Pancreas (tissue), 10 donors: ENCODE results near the gene DNTT. TPM values are rescaled to one million over a fixed set of nuclear protein-coding genes. Genes with fewer than 3 reads are reported as not detected.

Experiments
- ATAC-seq, 4 donors: fragments of 200-7000 bp; cut with Tn5 transposase; one replicate each; pipeline versions ENCODE4 v1.8.0 to v1.9.1; 2020; ENCODE audit warnings: mild to moderate bottlenecking in 4 of 4, moderate library complexity in 4 of 4
- DNase-seq, 6 donors: peaks; one replicate each; pipeline ENCODE4 v3.0.0-alpha.2; 2020
- FAIRE-seq: peaks from 2 replicates; lab custom pipeline; 2012; peaks lifted over from hg19 to GRCh38; lab: Jason Lieb, UNC
- H3K27ac ChIP-seq, 4 donors: fragments of 200-600 bp; sonication (generic); 1 replicate in 3 of 4; 2 replicates in 1 of 4; pipeline versions ENCODE4 v1.5.0 to v1.8.0; 2020
- H3K27me3 ChIP-seq, 4 donors: fragments of 200-600 bp; one replicate each; pipeline ENCODE4 v1.8.0; 2021
- H3K36me3 ChIP-seq, 3 donors: fragments of 200-600 bp; sonication (generic) in 1 of 3; one replicate each; pipeline versions ENCODE4 v1.5.0 to v1.8.0; 2020 to 2021
- H3K4me1 ChIP-seq, 3 donors: fragments of 200-600 bp; one replicate each; pipeline ENCODE4 v1.8.0; 2021
- H3K4me3 ChIP-seq, 4 donors: fragments of 200-600 bp; sonication (generic) in 2 of 4; one replicate each; pipeline versions ENCODE4 v1.5.0 to v1.8.0; 2020 to 2021
- H3K9me3 ChIP-seq, 4 donors: fragments of 200-600 bp; one replicate each; pipeline ENCODE4 v1.8.0; 2021
- CTCF ChIP-seq, 4 donors: fragments of 200-600 bp; sonication (generic) in 3 of 4; IDR thresholded peaks; one replicate each; pipeline versions ENCODE4 v1.5.0 to v1.8.0; 2021; ENCODE audit warnings: antibody characterized with exemption in 4 of 4
- WGBS, 2 donors: extraction: QIAGEN DNeasy Blood & Tissue Kit; methylation state at CpG; one replicate each; pipeline ENCODE4 v1.1.7; 2013; 5-methylcytosine and 5-hydroxymethylcytosine counted together
- intact Hi-C, 3 donors: fragments of 100-400 bp; cut with DNase I; formaldehyde crosslinking; loops; one replicate each; pipeline versions ENCODE4 v1.11.1 to v1.14.2; 2022
- polyA plus RNA-seq, 2 donors: library from polyadenylated mRNA; stranded (reverse); fragments of 200-250 nt; gene quantifications; one replicate each; pipeline ENCODE4 v1.2.3, GENCODE V29; 2013
- total RNA-seq, 6 donors: library from RNA; stranded (reverse); fragmentation: NEBNext Ultra II Directional in 4 of 6; extraction: Animal tissue kit (Norgen Biotek cat#: 25700) in 4 of 6; gene quantifications; one replicate each; pipeline versions ENCODE4 v1.2.1 to v1.2.4, GENCODE V29; 2021 to 2023
- donor health status: healthy with polysubstance abuse.
- donor health status: DM: no; HTN: no; CAD: no; lungs with moderate emphysema.
- donor health status: DM: no; HTN: no; CAD: no.
- donor health status: control.
- donor health status: control.
- donor health status: Bipolar disorder and iron deficiency.
- donor health status: DM: yes; HTN: yes; CAD: no.
- donor health status: DM: no; HTN: no; CAD: no.
- donor health status: DM: no; HTN: no; CAD: no.
- donor health status: DM: yes; HTN: yes; CAD: no.

Gene DNTT
- total and polyA plus RNA-seq, 8 donors = 0.12 TPM; not detected in 7

- WGBS, 2 donors = 24 to 26% methylated on average over 8 to 9 of the region's 9 CpGs
- H3K4me3 ChIP-seq = peak overlapping the region in 2 of 4 donors; percentile 37 to 53
These were observed 70.4 kb downstream of the DNTT start for GRCh38 chr10:96374639-96374984.

GRCh38 chr10:96374985-96375830 is 71.0 kb downstream of the DNTT start:
- Histone ChIP-seq H3K27ac (no peak overlapping the region), H3K4me3 (peak overlapping the region in 3 of 4 donors; percentile 22 to 53 (median 37)), H3K4me1 (no peaks in the 10 kb centered on the region), H3K9me3 (no peaks in the 10 kb centered on the region), H3K36me3 (no peaks in the 10 kb centered on the region), H3K27me3 (no peaks in the 10 kb centered on the region)
- WGBS, 2 donors = 6 to 7% methylated on average over 36 of the region's 36 CpGs
- ATAC-seq (peak; percentile 89 to 98 (median 97)), FAIRE-seq (peak; percentile 60), DNase-seq (peak; percentile 79 to 93 (median 90))
- peak; percentile 90 to 97 (median 97) for TF ChIP-seq CTCF (IDR thresholded peaks at IDR 0.05)
- intact Hi-C loops = no loop called here

More at GRCh38 chr10:96374639-96374984, 70.4 kb downstream of the DNTT start:
- H3K36me3 ChIP-seq = no peaks in the 10 kb centered on the region
- FAIRE-seq (no peak), ATAC-seq (peak in 1 of 4 donors; percentile 9), DNase-seq (no peak)
- H3K27ac ChIP-seq = no peak overlapping the region
- H3K4me1 ChIP-seq = no peaks in the 10 kb centered on the region
- intact Hi-C loops = no loop called here
- H3K9me3 ChIP-seq = no peaks in the 10 kb centered on the region
- no peak for TF ChIP-seq CTCF (IDR thresholded peaks at IDR 0.05)
- H3K27me3 ChIP-seq = no peaks in the 10 kb centered on the region

- Histone ChIP-seq H3K27me3 (no peaks in the 10 kb centered on the region), H3K9me3 (no peaks in the 10 kb centered on the region), H3K4me1 (no peaks in the 10 kb centered on the region), H3K27ac (no peak overlapping the region), H3K36me3 (no peaks in the 10 kb centered on the region), H3K4me3 (no peak overlapping the region)
- DNase-seq (no peak), ATAC-seq (no peak), FAIRE-seq (no peak)
- WGBS, 2 donors = 69 to 72% methylated on average over 7 of the region's 7 CpGs
- intact Hi-C loops = no loop called here
- no peak for TF ChIP-seq CTCF (IDR thresholded peaks at IDR 0.05)
These were observed 72.2 kb downstream of the DNTT start for GRCh38 chr10:96376483-96376882.

- Histone ChIP-seq H3K4me1 (no peaks in the 10 kb centered on the region), H3K27me3 (no peaks in the 10 kb centered on the region), H3K9me3 (no peaks in the 10 kb centered on the region), H3K4me3 (no peak overlapping the region), H3K36me3 (no peaks in the 10 kb centered on the region), H3K27ac (no peak overlapping the region)
- no peak for ATAC-seq
- intact Hi-C loops = no loop called here
- WGBS, 2 donors = 79 to 80% methylated on average over 6 of the region's 6 CpGs
- TF ChIP-seq CTCF (IDR thresholded peaks at IDR 0.05) = no peak
- no peak for DNase-seq
- no peak for FAIRE-seq
These were observed 73.6 kb downstream of the DNTT start for GRCh38 chr10:96377816-96378294.

- no peak for DNase-seq
- Histone ChIP-seq H3K27me3 (no peaks in the 10 kb centered on the region), H3K4me1 (no peaks in the 10 kb centered on the region), H3K4me3 (no peak overlapping the region), H3K27ac (no peak overlapping the region), H3K9me3 (no peaks in the 10 kb centered on the region), H3K36me3 (no peaks in the 10 kb centered on the region)
- TF ChIP-seq CTCF (IDR thresholded peaks at IDR 0.05) = no peak
- intact Hi-C loops = no loop called here
- whole genome bisulfite sequencing, 2 donors = 45 to 48% methylated on average over 15 of the region's 15 CpGs
- no peak for ATAC-seq
- no peak for FAIRE-seq
These were observed 74.5 kb downstream of the DNTT start for GRCh38 chr10:96378741-96379140.
